Ishikawa (cell line): ENCODE measurements around the gene ROBO1.

Experiments used
- CEBPB ChIP-seq: IDR thresholded peaks from 2 replicates; pipeline ENCODE4 v1.6.1; 2012
- CREB1 ChIP-seq: IDR thresholded peaks from 2 replicates; pipeline ENCODE4 v1.6.1; 2012; ENCODE audit warnings: low read depth
- EGR1 ChIP-seq: IDR thresholded peaks from 2 replicates; pipeline ENCODE4 v1.6.1; 2012
- EP300 ChIP-seq: IDR thresholded peaks from 2 replicates; pipeline ENCODE4 v1.6.1; 2012; ENCODE audit warnings: borderline replicate concordance
- FOXM1 ChIP-seq: IDR thresholded peaks from 2 replicates; pipeline ENCODE4 v1.6.1; 2012; ENCODE audit warnings: low read depth, borderline replicate concordance
- NFIC ChIP-seq: IDR thresholded peaks from 2 replicates; pipeline ENCODE4 v1.6.1; 2012
- REST ChIP-seq: IDR thresholded peaks from 2 replicates; pipeline ENCODE4 v1.6.1; 2012; ENCODE audit warnings: low read depth, mild to moderate bottlenecking
- TAF1 ChIP-seq: IDR thresholded peaks from 2 replicates; pipeline ENCODE4 v1.6.1; 2012; ENCODE audit warnings: low read depth, mild to moderate bottlenecking
- TCF12 ChIP-seq: IDR thresholded peaks from 2 replicates; pipeline ENCODE4 v1.6.1; 2012; ENCODE audit warnings: low read depth
- TEAD4 ChIP-seq: IDR thresholded peaks from 2 replicates; pipeline ENCODE4 v1.6.1; 2012
- YY1 ChIP-seq: IDR thresholded peaks from 2 replicates; pipeline ENCODE4 v1.6.1; 2012; ENCODE audit warnings: low read depth
- ZBTB7A ChIP-seq: IDR thresholded peaks from 2 replicates; pipeline ENCODE4 v1.6.1; 2012; ENCODE audit warnings: low read depth
- TF ChIP-seq, protein P1 (sequence below): IDR thresholded peaks from 2 replicates; pipeline ENCODE4 v1.6.1; 2012

DNA sequence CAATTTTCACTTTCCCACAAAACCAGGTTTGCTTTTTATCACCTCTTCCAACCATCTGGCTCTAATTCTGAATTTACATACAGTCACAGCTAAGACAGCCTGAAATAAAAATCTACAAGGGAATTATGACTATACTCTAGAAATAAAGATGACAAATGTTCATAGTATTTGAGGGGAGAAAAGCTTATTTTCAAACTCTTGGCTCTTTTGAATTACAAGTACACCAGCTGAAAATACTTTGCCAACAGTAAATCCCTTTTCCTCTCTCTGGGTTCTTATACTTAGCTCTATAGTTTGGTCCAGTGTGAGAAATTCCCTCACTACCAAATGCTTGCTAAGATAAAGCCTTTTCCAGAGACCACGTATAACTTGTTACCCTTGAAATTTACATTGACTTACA lies 1037.9 kb downstream of the ROBO1 start:
- TF ChIP-seq EGR1 (no peak), YY1 (no peak), EP300 (no peak), TAF1 (no peak), REST (no peak), CREB1 (no peak), FOXM1 (no peak), ZBTB7A (no peak), TCF12 (no peak), NFIC (no peak), CEBPB (no peak), TEAD4 (no peak)
- TF ChIP-seq, protein P1, sequence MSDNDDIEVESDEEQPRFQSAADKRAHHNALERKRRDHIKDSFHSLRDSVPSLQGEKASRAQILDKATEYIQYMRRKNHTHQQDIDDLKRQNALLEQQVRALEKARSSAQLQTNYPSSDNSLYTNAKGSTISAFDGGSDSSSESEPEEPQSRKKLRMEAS: no peak
